Measurements from ENCODE around the gene ANKRD27. TPM values are rescaled to one million over a fixed set of nuclear protein-coding genes. Genes with fewer than 3 reads are reported as not detected.
A peak's percentile ranks its signal among the peaks of the same experiment; 100 is the strongest.

The ANKRD27 gene
- total RNA-seq, 1 donor from 2014 or later, result 20.8 TPM

DNA sequence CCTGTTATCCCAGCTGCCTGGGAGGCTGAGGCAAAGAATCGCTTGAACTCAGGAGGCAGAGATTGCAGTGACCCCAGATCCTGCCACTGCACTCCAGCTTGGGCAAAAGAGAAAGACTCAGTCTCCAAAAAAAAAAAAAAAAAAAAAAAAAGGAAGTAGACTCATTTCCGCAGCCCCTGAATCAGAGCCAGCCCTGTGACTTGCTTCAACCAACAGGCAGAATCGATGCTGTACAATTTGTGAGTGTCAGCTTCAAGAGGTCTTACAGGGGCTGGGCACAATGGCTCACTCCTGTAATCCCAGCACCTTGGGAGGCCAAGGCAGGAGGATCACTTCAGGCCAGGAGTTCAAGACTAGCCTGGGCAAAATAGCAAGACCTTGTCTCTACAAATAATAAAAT, 12.8 kb downstream of the ANKRD27 start:
- Mint-ChIP-seq H3K4me3 (ENCODE audit: unreplicated experiment) (no peak overlapping the region), H3K27ac (ENCODE audit: unreplicated experiment) (no peak overlapping the region), H3K9me3 (ENCODE audit: unreplicated experiment) (no peaks in the 10 kb centered on the region), H3K4me1 (ENCODE audit: low read depth, unreplicated experiment) (no peaks in the 10 kb centered on the region), H3K36me3 (ENCODE audit: low read depth, unreplicated experiment) (peaks cover 3% of the 10 kb centered on the region), H3K27me3 (ENCODE audit: low read depth, unreplicated experiment) (no peaks in the 10 kb centered on the region)
- H4K20me1 ChIP-seq (ENCODE audit: insufficient read depth, low read length), result peaks cover 46% of the 10 kb centered on the region
- FAIRE-seq (no peak), DNase-seq (ENCODE audit: low read depth) (peak; percentile 30)
- H3K27me3 ChIP-seq (ENCODE audit: insufficient read depth, low read length), result no peaks in the 10 kb centered on the region
- H3K36me3 ChIP-seq (ENCODE audit: insufficient read depth, low read length), result peaks cover 3% of the 10 kb centered on the region
- no peaks in the 10 kb centered on the region for H3K4me1 ChIP-seq (ENCODE audit: insufficient read depth, low read length)
- H3K9me3 ChIP-seq (ENCODE audit: insufficient read depth, low read depth, low read length), result no peaks in the 10 kb centered on the region
- H2AFZ ChIP-seq (ENCODE audit: low read depth, low read length), result no peak overlapping the region
- no peak overlapping the region for H3K4me3 ChIP-seq (ENCODE audit: insufficient read depth, low read depth, low read length)
- H3K4me2 ChIP-seq (ENCODE audit: low read length), result no peak overlapping the region
- peaks cover 66% of the 10 kb centered on the region for H3K79me2 ChIP-seq (ENCODE audit: insufficient read depth, low read length)
- no peak overlapping the region for H3K9ac ChIP-seq (ENCODE audit: low read length)
- no peak overlapping the region for H3K27ac ChIP-seq (ENCODE audit: low read depth, low read length)
- no peak for TF ChIP-seq EZH2 (IDR thresholded peaks at IDR 0.05; ENCODE audit: insufficient read depth, low read length)

- Mint-ChIP-seq H3K36me3 (ENCODE audit: low read depth, unreplicated experiment) (peaks cover 3% of the 10 kb centered on the region), H3K9me3 (ENCODE audit: unreplicated experiment) (no peaks in the 10 kb centered on the region), H3K4me1 (ENCODE audit: low read depth, unreplicated experiment) (no peaks in the 10 kb centered on the region), H3K27ac (ENCODE audit: unreplicated experiment) (no peak overlapping the region), H3K27me3 (ENCODE audit: low read depth, unreplicated experiment) (no peaks in the 10 kb centered on the region), H3K4me3 (ENCODE audit: unreplicated experiment) (no peak overlapping the region)
- Histone ChIP-seq H3K9ac (ENCODE audit: low read length) (no peak overlapping the region), H3K4me3 (ENCODE audit: insufficient read depth, low read depth, low read length) (no peak overlapping the region), H4K20me1 (ENCODE audit: insufficient read depth, low read length) (peaks cover 42% of the 10 kb centered on the region), H2AFZ (ENCODE audit: low read depth, low read length) (no peak overlapping the region), H3K4me1 (ENCODE audit: insufficient read depth, low read length) (no peaks in the 10 kb centered on the region), H3K79me2 (ENCODE audit: insufficient read depth, low read length) (peaks cover 59% of the 10 kb centered on the region), H3K9me3 (ENCODE audit: insufficient read depth, low read depth, low read length) (no peaks in the 10 kb centered on the region), H3K27me3 (ENCODE audit: insufficient read depth, low read length) (no peaks in the 10 kb centered on the region), H3K27ac (ENCODE audit: low read depth, low read length) (no peak overlapping the region), H3K36me3 (ENCODE audit: insufficient read depth, low read length) (no peaks in the 10 kb centered on the region), H3K4me2 (ENCODE audit: low read length) (no peak overlapping the region)
- FAIRE-seq, result no peak
- no peak for DNase-seq (ENCODE audit: low read depth)
- no peak for TF ChIP-seq EZH2 (IDR thresholded peaks at IDR 0.05; ENCODE audit: insufficient read depth, low read length)
- TF ChIP-seq, protein P1, sequence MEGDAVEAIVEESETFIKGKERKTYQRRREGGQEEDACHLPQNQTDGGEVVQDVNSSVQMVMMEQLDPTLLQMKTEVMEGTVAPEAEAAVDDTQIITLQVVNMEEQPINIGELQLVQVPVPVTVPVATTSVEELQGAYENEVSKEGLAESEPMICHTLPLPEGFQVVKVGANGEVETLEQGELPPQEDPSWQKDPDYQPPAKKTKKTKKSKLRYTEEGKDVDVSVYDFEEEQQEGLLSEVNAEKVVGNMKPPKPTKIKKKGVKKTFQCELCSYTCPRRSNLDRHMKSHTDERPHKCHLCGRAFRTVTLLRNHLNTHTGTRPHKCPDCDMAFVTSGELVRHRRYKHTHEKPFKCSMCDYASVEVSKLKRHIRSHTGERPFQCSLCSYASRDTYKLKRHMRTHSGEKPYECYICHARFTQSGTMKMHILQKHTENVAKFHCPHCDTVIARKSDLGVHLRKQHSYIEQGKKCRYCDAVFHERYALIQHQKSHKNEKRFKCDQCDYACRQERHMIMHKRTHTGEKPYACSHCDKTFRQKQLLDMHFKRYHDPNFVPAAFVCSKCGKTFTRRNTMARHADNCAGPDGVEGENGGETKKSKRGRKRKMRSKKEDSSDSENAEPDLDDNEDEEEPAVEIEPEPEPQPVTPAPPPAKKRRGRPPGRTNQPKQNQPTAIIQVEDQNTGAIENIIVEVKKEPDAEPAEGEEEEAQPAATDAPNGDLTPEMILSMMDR (IDR thresholded peaks at IDR 0.05; ENCODE audit: insufficient read depth, low read depth, low read length), result no peak
These were observed 13.7 kb downstream of the ANKRD27 start for GRCh38 chr19:32661318-32661717.

DNA sequence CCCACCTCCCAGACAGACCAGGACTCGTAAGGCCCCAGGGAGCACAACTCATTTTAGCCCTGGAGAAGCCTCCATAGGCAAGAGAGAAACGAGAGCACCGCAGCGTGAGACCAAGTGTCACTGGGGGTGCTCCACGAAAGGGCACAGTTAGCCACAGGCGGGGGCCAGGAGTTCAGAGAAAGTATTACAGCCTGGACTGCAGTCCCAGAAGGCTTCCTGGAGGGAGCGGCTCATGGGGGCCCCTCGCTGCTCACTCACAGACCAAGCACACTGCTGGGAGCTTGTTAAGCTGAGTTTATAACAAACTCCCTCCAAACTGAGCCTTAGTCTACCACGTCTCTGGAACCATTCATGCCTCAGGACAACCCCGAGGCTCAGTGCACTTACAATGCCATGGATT, 16.5 kb downstream of the ANKRD27 start:
- Histone ChIP-seq H2AFZ (ENCODE audit: low read depth, low read length) (no peak overlapping the region), H3K27me3 (ENCODE audit: insufficient read depth, low read length) (no peaks in the 10 kb centered on the region), H3K4me2 (ENCODE audit: low read length) (no peak overlapping the region), H4K20me1 (ENCODE audit: insufficient read depth, low read length) (peaks cover 42% of the 10 kb centered on the region), H3K9me3 (ENCODE audit: insufficient read depth, low read depth, low read length) (no peaks in the 10 kb centered on the region), H3K27ac (ENCODE audit: low read depth, low read length) (no peak overlapping the region), H3K79me2 (ENCODE audit: insufficient read depth, low read length) (peaks cover 46% of the 10 kb centered on the region), H3K4me1 (ENCODE audit: insufficient read depth, low read length) (no peaks in the 10 kb centered on the region), H3K36me3 (ENCODE audit: insufficient read depth, low read length) (no peaks in the 10 kb centered on the region), H3K9ac (ENCODE audit: low read length) (no peak overlapping the region), H3K4me3 (ENCODE audit: insufficient read depth, low read depth, low read length) (no peak overlapping the region)
- DNase-seq (ENCODE audit: low read depth), result no peak
- H3K4me1 Mint-ChIP-seq (ENCODE audit: low read depth, unreplicated experiment), result no peaks in the 10 kb centered on the region
- no peak for TF ChIP-seq EZH2 (IDR thresholded peaks at IDR 0.05; ENCODE audit: insufficient read depth, low read length)
- TF ChIP-seq, protein P1 (IDR thresholded peaks at IDR 0.05; ENCODE audit: insufficient read depth, low read depth, low read length), result no peak
- no peak overlapping the region for H3K27ac Mint-ChIP-seq (ENCODE audit: unreplicated experiment)
- H3K9me3 Mint-ChIP-seq (ENCODE audit: unreplicated experiment), result no peaks in the 10 kb centered on the region
- peaks cover 3% of the 10 kb centered on the region for H3K36me3 Mint-ChIP-seq (ENCODE audit: low read depth, unreplicated experiment)
- no peaks in the 10 kb centered on the region for H3K27me3 Mint-ChIP-seq (ENCODE audit: low read depth, unreplicated experiment)
- H3K4me3 Mint-ChIP-seq (ENCODE audit: unreplicated experiment), result no peak overlapping the region
- FAIRE-seq, result no peak

All from astrocyte (in vitro differentiated cells and primary cell).